Measurements from ENCODE around the gene AP2A1.

AP2A1 gene

GRCh38 chr19:49839713-49840112 lies 72.9 kb downstream of the AP2A1 start:
- DNase-seq (ENCODE audit: low read depth), result no peak

GRCh38 chr19:49840321-49840720 lies 73.5 kb downstream of the AP2A1 start:
- no peak for DNase-seq (ENCODE audit: low read depth)

- DNase-seq (ENCODE audit: low read depth), result no peak
These were observed 74.0 kb downstream of the AP2A1 start for GRCh38 chr19:49840736-49841249.

GRCh38 chr19:49843265-49843664 lies 76.5 kb downstream of the AP2A1 start:
- no peak for DNase-seq (ENCODE audit: low read depth)

GRCh38 chr19:49844138-49845095 lies 77.6 kb downstream of the AP2A1 start:
- no peak for DNase-seq (ENCODE audit: low read depth)

GRCh38 chr19:49845414-49845813 lies 78.6 kb downstream of the AP2A1 start:
- DNase-seq (ENCODE audit: low read depth), result no peak

- DNase-seq (ENCODE audit: low read depth), result no peak
These were observed 79.6 kb downstream of the AP2A1 start for GRCh38 chr19:49846408-49846807.

GRCh38 chr19:49847731-49848696 lies 81.2 kb downstream of the AP2A1 start:
- DNase-seq (ENCODE audit: low read depth), result no peak

GRCh38 chr19:49848938-49849337 lies 82.1 kb downstream of the AP2A1 start:
- no peak for DNase-seq (ENCODE audit: low read depth)

- DNase-seq (ENCODE audit: low read depth), result no peak
These were observed 82.8 kb downstream of the AP2A1 start for GRCh38 chr19:49849433-49850220.

- DNase-seq (ENCODE audit: low read depth), result no peak
These were observed 83.4 kb downstream of the AP2A1 start for GRCh38 chr19:49850221-49850486.

GRCh38 chr19:49850487-49851342 lies 83.9 kb downstream of the AP2A1 start, which contains the start of gene PTOV1:
TSS of gene PTOV1 (plus strand) at chr19:49851159.
- DNase-seq (ENCODE audit: low read depth), result peak; percentile 79

- no peak for DNase-seq (ENCODE audit: low read depth)
These were observed 84.9 kb downstream of the AP2A1 start for GRCh38 chr19:49851456-49852259.

GRCh38 chr19:49852631-49853126 lies 85.9 kb downstream of the AP2A1 start:
- DNase-seq (ENCODE audit: low read depth), result no peak

GRCh38 chr19:49853852-49854377 lies 87.1 kb downstream of the AP2A1 start:
- DNase-seq (ENCODE audit: low read depth), result no peak

- no peak for DNase-seq (ENCODE audit: low read depth)
These were observed 87.8 kb downstream of the AP2A1 start for GRCh38 chr19:49854378-49855263.

- no peak for DNase-seq (ENCODE audit: low read depth)
These were observed 88.5 kb downstream of the AP2A1 start for GRCh38 chr19:49855277-49855675.

Measured in stimulated activated CD8-positive, alpha-beta memory T cell treated with anti-CD3 and anti-CD28 coated beads, Interleukin-4, amount 100 ng/mL, for 24 hours (primary cell).